ENCODE results near the gene S1PR1. TPM values are rescaled to one million over a fixed set of nuclear protein-coding genes. Genes with fewer than 3 reads are reported as not detected.

S1PR1 gene
- total RNA-seq, 1 donor from 2014 or later = 134 TPM

DNA sequence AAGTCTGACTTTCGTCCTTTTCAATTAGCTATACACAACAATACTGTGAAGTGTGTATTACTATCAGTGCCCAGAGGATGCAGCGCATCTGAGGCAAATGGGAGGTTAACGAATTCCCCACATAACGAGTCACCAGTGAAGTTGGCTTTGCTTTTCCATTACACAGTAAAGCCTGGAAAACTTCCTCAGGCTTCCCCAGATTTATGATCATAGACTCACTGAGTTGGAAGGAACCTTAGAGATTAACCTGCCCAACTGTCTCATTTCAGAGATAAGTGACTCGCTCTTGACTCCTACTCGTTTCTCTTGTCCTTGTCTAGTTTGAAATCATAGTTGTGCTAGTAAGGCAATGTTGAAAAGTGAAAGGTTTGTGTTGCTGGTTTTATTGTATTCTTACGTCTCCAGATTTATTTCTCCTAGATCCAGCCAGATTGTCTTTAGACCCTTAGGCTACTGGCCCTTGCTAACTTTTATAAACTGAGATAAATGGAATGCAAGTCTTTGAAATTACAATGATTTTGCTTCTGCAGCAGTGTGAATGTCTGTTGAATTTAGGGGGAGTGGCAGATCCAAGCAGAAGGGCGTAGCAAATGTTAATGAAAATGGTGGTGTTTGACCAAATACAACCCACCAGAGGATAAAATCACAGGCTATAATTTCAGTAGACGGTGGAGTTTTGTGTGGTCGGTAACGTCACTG, 17.3 kb downstream of the S1PR1 start:
- intact Hi-C loops (cut with DNase I) = no loop called here
- H3K36me3 ChIP-seq = no peaks in the 10 kb centered on the region
- H3K4me1 ChIP-seq = no peaks in the 10 kb centered on the region
- no peak overlapping the region for H3K27ac ChIP-seq
- H3K9me3 ChIP-seq = no peaks in the 10 kb centered on the region
- H3K4me3 ChIP-seq = no peak overlapping the region
- TF ChIP-seq CTCF (IDR thresholded peaks at IDR 0.05) = no peak
- ATAC-seq = no peak
- DNase-seq = no peak
- H3K27me3 ChIP-seq = no peaks in the 10 kb centered on the region

GRCh38 chr1:101257500-101258325, 20.9 kb downstream of the S1PR1 start:
- H3K4me1 ChIP-seq = peaks cover 6% of the 10 kb centered on the region
- H3K36me3 ChIP-seq = no peaks in the 10 kb centered on the region
- H3K27me3 ChIP-seq = no peaks in the 10 kb centered on the region
- no peak for TF ChIP-seq CTCF (IDR thresholded peaks at IDR 0.05)
- no peak for DNase-seq
- H3K9me3 ChIP-seq = no peaks in the 10 kb centered on the region
- no peak overlapping the region for H3K4me3 ChIP-seq
- ATAC-seq = peak; percentile 92
- H3K27ac ChIP-seq = no peak overlapping the region
- intact Hi-C loops (cut with DNase I) = no loop called here

DNA sequence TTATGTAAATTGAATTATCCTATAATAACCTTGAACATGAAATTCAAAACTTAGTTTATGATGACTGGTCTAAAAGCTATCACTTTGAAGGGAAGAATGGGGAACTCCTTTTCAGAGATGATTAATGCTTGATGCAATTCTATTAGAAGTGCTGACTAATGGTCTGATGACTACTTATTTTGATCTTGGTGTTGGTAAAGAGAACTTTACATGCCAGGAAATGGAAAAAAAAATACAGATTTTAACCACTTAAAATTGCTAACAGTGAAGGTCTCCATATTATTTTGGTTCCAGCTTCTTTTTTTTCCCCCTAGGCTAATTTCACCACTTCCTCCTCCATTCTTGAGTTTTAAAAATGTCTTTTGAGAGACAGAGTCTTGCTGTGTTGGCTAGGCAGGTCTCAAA, 22.9 kb downstream of the S1PR1 start:
- DNase-seq (no peak), ATAC-seq (peak; percentile 49)
- peak overlapping the region; percentile 59 for H3K27ac ChIP-seq
- intact Hi-C loops (cut with DNase I) = no loop called here
- H3K4me1 ChIP-seq = peaks cover 23% of the 10 kb centered on the region
- H3K36me3 ChIP-seq = no peaks in the 10 kb centered on the region
- H3K4me3 ChIP-seq = no peak overlapping the region
- no peaks in the 10 kb centered on the region for H3K9me3 ChIP-seq
- TF ChIP-seq CTCF (IDR thresholded peaks at IDR 0.05) = no peak
- no peaks in the 10 kb centered on the region for H3K27me3 ChIP-seq

DNA sequence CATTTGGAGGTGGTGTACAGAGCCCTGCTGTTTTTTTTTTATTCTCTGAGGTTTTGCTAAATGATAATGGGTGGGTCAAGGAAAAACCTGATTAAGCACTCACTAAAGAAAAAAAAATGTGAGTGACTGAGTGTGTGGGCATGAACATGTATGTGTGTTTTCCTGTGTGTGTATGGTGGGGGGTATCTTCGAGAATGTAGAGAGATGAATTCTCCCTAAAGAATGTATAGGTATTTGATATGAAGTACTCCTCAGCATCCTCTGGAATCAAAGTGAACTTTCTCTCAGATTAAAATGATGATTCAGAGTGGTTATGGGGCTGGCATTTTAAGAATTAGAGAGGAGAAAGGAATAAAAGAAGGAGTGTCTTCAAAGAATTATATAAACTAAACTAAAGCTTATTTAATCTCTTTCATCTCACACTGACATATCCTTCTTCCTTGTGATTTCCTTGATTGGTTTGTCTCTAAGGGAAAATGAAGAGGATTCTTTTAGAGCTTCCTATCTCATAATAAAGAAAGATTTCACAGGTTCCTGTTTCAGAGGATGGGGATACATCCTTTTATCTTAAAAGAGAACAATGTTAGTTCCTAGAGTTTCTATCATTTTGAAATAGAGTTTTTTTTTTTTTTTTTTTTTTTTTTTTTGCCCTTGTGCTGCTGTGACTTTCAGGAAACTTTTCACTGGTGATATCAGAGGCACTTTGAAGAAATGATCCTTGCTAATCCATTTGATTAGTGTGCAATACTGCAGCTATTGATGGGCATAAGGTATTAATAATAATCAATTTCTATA, 23.9 kb downstream of the S1PR1 start:
- Histone ChIP-seq H3K27ac (no peak overlapping the region), H3K4me3 (no peak overlapping the region), H3K9me3 (no peaks in the 10 kb centered on the region), H3K4me1 (peaks cover 26% of the 10 kb centered on the region), H3K27me3 (no peaks in the 10 kb centered on the region), H3K36me3 (no peaks in the 10 kb centered on the region)
- intact Hi-C loops (cut with DNase I) = no loop called here
- ATAC-seq (no peak), DNase-seq (no peak)
- TF ChIP-seq CTCF (IDR thresholded peaks at IDR 0.05) = no peak

GRCh38 chr1:101261623-101262022, 24.8 kb downstream of the S1PR1 start:
- no peak for DNase-seq
- TF ChIP-seq CTCF (IDR thresholded peaks at IDR 0.05) = no peak

More at GRCh38 chr1:101261623-101262022, 24.8 kb downstream of the S1PR1 start:
- intact Hi-C loops (cut with DNase I) = no loop called here
- Histone ChIP-seq H3K9me3 (no peaks in the 10 kb centered on the region), H3K36me3 (no peaks in the 10 kb centered on the region), H3K27me3 (no peaks in the 10 kb centered on the region), H3K4me3 (no peak overlapping the region), H3K4me1 (peaks cover 26% of the 10 kb centered on the region), H3K27ac (peak overlapping the region; percentile 27)
- ATAC-seq = no peak

Measured in upper lobe of right lung (tissue), 1 donor.